ENCODE data around the gene FURIN. TPM values are rescaled to one million over a fixed set of nuclear protein-coding genes. Genes with fewer than 3 reads are reported as not detected.

FURIN gene
- total and polyA plus RNA-seq, 9 donors, result 16.3 to 39.5 (median 34.5) TPM

DNA sequence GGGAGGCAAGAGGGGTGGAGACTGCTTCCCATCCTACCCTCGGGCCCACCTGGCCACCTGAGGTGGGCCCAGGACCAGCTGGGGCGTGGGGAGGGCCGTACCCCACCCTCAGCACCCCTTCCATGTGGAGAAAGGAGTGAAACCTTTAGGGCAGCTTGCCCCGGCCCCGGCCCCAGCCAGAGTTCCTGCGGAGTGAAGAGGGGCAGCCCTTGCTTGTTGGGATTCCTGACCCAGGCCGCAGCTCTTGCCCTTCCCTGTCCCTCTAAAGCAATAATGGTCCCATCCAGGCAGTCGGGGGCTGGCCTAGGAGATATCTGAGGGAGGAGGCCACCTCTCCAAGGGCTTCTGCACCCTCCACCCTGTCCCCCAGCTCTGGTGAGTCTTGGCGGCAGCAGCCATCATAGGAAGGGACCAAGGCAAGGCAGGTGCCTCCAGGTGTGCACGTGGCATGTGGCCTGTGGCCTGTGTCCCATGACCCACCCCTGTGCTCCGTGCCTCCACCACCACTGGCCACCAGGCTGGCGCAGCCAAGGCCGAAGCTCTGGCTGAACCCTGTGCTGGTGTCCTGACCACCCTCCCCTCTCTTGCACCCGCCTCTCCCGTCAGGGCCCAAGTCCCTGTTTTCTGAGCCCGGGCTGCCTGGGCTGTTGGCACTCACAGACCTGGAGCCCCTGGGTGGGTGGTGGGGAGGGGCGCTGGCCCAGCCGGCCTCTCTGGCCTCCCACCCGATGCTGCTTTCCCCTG lies 13.8 kb downstream of the FURIN start:
- Histone ChIP-seq H3K36me3 (ENCODE audit: control insufficient read depth, insufficient read depth, low read length) (peaks cover 55% of the 10 kb centered on the region), H3K4me1 (ENCODE audit: control insufficient read depth, insufficient read depth, low read length) (peaks cover 33% of the 10 kb centered on the region), H3K27me3 (ENCODE audit: control insufficient read depth, insufficient read depth, low read length) (no peaks in the 10 kb centered on the region), H3K4me3 (ENCODE audit: low read length) (no peak overlapping the region), H3K9me3 (replicated peaks; ENCODE audit: control insufficient read depth, low read depth, low read length) (no peaks in the 10 kb centered on the region), H3K27ac (ENCODE audit: low read length) (no peak overlapping the region)
- WGBS (ENCODE audit: insufficient coverage), result 85% methylated on average over 5 of the region's 19 CpGs
- no peak for DNase-seq

DNA sequence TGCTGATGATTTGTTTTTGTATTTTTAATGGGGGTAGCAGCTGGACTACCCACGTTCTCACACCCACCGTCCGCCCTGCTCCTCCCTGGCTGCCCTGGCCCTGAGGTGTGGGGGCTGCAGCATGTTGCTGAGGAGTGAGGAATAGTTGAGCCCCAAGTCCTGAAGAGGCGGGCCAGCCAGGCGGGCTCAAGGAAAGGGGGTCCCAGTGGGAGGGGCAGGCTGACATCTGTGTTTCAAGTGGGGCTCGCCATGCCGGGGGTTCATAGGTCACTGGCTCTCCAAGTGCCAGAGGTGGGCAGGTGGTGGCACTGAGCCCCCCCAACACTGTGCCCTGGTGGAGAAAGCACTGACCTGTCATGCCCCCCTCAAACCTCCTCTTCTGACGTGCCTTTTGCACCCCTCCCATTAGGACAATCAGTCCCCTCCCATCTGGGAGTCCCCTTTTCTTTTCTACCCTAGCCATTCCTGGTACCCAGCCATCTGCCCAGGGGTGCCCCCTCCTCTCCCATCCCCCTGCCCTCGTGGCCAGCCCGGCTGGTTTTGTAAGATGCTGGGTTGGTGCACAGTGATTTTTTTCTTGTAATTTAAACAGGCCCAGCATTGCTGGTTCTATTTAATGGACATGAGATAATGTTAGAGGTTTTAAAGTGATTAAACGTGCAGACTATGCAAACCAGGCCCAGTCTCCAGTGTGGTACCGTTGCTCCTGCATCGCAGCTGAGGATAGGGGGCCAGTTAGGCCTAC lies 14.6 kb downstream of the FURIN start:
- DNase-seq, result no peak
- H3K36me3 ChIP-seq (ENCODE audit: control insufficient read depth, insufficient read depth, low read length), result peaks cover 55% of the 10 kb centered on the region
- 72% methylated on average over 9 of the region's 13 CpGs for WGBS (ENCODE audit: insufficient coverage)

GRCh38 chr15:90883526-90883975 lies 15.2 kb downstream of the FURIN start:
- peak; percentile 58 for DNase-seq
- Histone ChIP-seq H3K9me3 (replicated peaks; ENCODE audit: control insufficient read depth, low read depth, low read length) (no peaks in the 10 kb centered on the region), H3K27ac (ENCODE audit: low read length) (peak overlapping the region; percentile 96), H3K4me3 (ENCODE audit: low read length) (peak overlapping the region; percentile 63), H3K36me3 (ENCODE audit: control insufficient read depth, insufficient read depth, low read length) (peaks cover 53% of the 10 kb centered on the region), H3K27me3 (ENCODE audit: control insufficient read depth, insufficient read depth, low read length) (no peaks in the 10 kb centered on the region), H3K4me1 (ENCODE audit: control insufficient read depth, insufficient read depth, low read length) (peaks cover 33% of the 10 kb centered on the region)
- WGBS (ENCODE audit: insufficient coverage), result 0% methylated on average over 1 of the region's 7 CpGs

More for the DNA sequence above, 14.6 kb downstream of the FURIN start:
- Histone ChIP-seq H3K9me3 (replicated peaks; ENCODE audit: control insufficient read depth, low read depth, low read length) (no peaks in the 10 kb centered on the region), H3K27ac (ENCODE audit: low read length) (peak overlapping the region; percentile 96), H3K4me3 (ENCODE audit: low read length) (no peak overlapping the region), H3K4me1 (ENCODE audit: control insufficient read depth, insufficient read depth, low read length) (peaks cover 33% of the 10 kb centered on the region), H3K27me3 (ENCODE audit: control insufficient read depth, insufficient read depth, low read length) (no peaks in the 10 kb centered on the region)

DNA sequence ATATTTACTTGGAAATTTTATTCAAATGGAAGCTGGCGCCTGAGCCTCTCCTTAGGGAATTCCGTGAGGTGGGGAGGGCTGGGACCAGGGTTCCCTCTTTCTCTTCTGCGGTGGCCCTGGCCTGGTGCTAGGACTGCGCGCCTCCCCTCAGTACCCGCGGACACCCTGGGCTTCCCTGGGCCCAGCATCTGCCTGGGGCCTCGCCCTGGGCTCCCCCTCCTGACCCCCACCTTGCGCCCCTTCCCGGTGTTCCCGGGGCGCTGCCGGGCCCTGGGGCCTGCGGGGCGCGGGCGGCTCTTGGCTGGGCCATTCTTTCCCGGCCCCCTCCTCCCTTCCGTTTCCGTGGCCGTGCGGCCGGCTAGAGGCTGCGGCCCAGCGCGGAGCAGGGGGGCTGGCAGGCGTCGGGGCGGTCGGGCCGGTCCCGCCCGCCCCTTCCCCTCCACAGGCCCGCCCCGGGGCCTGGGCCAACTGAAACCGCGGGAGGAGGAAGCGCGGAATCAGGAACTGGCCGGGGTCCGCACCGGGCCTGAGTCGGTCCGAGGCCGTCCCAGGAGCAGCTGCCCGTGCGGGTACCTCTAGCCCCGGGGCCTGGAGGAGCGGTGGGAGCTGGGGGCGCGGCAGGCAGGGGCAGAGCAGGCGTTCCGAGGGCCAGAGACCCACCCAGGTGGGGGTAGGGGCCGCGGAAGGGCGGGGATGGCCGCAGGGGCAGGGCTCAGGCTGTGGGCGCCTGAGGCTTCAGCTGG lies 15.8 kb downstream of the FURIN start, which contains the start of gene FES:
TSS of gene FES (plus strand) at position 529 of the 743 bp plus-strand sequence. CDS start 542 bp downstream, outside the sequence.
- peak within 1 kb of the TSS; percentile 96 for H3K27ac ChIP-seq (ENCODE audit: low read length)
- no peaks in the 10 kb centered on the region for H3K9me3 ChIP-seq (replicated peaks; ENCODE audit: control insufficient read depth, low read depth, low read length)
- H3K36me3 ChIP-seq (ENCODE audit: control insufficient read depth, insufficient read depth, low read length), result peaks cover 47% of the 10 kb centered on the region
- H3K4me1 ChIP-seq (ENCODE audit: control insufficient read depth, insufficient read depth, low read length), result peaks cover 33% of the 10 kb centered on the region
- 1% methylated on average over 48 of the region's 58 CpGs for WGBS (ENCODE audit: insufficient coverage)
- H3K4me3 ChIP-seq (ENCODE audit: low read length), result peak within 1 kb of the TSS; percentile 63
- no peaks in the 10 kb centered on the region for H3K27me3 ChIP-seq (ENCODE audit: control insufficient read depth, insufficient read depth, low read length)
- DNase-seq, result peak; percentile 93

- Histone ChIP-seq H3K36me3 (ENCODE audit: control insufficient read depth, insufficient read depth, low read length) (peaks cover 45% of the 10 kb centered on the region), H3K9me3 (replicated peaks; ENCODE audit: control insufficient read depth, low read depth, low read length) (no peaks in the 10 kb centered on the region), H3K27me3 (ENCODE audit: control insufficient read depth, insufficient read depth, low read length) (no peaks in the 10 kb centered on the region), H3K27ac (ENCODE audit: low read length) (peak overlapping the region; percentile 96), H3K4me1 (ENCODE audit: control insufficient read depth, insufficient read depth, low read length) (peaks cover 33% of the 10 kb centered on the region), H3K4me3 (ENCODE audit: low read length) (peak overlapping the region; percentile 63)
- DNase-seq, result no peak
- WGBS (ENCODE audit: insufficient coverage), result 14% methylated on average over 16 of the region's 16 CpGs
Observed at GRCh38 chr15:90884719-90885431, 16.5 kb downstream of the FURIN start.

DNA sequence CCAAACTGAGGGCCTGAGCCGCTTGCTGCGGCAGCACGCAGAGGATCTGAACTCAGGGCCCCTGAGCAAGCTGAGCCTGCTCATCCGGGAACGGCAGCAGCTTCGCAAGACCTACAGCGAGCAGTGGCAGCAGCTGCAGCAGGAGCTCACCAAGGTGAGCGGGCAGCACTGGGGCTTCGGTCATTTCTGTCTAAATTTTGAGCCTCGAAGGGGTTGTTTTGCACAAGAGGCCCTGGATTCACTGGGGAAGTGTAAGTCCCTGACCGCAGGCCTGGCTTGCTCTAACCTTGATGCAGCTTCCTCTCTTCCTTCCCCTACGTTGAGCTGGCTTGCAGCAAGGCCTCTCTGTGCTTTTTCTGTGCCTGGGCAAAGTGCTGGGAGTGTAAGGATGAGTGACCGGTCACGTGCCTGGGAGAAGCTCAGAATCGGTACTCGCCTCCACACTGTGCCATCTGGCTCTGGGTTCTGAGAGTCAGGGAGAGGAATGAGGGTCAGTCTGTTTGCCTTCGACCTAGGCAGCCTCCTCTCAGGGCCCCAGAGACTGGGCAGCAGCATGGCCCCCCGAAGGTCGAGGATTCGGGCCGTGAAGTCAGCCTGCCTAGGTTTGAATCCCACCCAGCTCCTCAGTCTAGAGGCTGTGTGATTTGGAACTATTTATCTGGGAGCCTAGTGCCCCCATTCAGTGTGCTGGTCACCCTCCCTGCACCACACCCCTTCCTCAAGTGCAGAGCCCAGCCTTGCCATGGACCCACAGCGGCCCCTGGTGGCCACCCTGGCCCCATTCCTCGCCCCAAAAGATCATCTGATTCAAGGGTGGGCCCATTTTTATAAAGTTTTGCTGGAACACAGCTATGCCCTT lies 17.3 kb downstream of the FURIN start:
- WGBS (ENCODE audit: insufficient coverage), result 41% methylated on average over 11 of the region's 23 CpGs
- Histone ChIP-seq H3K4me3 (ENCODE audit: low read length) (peak overlapping the region; percentile 63), H3K27ac (ENCODE audit: low read length) (peak overlapping the region; percentile 96), H3K36me3 (ENCODE audit: control insufficient read depth, insufficient read depth, low read length) (peaks cover 45% of the 10 kb centered on the region), H3K4me1 (ENCODE audit: control insufficient read depth, insufficient read depth, low read length) (peaks cover 33% of the 10 kb centered on the region), H3K9me3 (replicated peaks; ENCODE audit: control insufficient read depth, low read depth, low read length) (no peaks in the 10 kb centered on the region), H3K27me3 (ENCODE audit: control insufficient read depth, insufficient read depth, low read length) (no peaks in the 10 kb centered on the region)
- peak; percentile 82 for DNase-seq

- peaks cover 33% of the 10 kb centered on the region for H3K4me1 ChIP-seq (ENCODE audit: control insufficient read depth, insufficient read depth, low read length)
- no peaks in the 10 kb centered on the region for H3K9me3 ChIP-seq (replicated peaks; ENCODE audit: control insufficient read depth, low read depth, low read length)
- no peaks in the 10 kb centered on the region for H3K27me3 ChIP-seq (ENCODE audit: control insufficient read depth, insufficient read depth, low read length)
- H3K27ac ChIP-seq (ENCODE audit: low read length), result no peak overlapping the region
- no CpG with 5 or more reads among the region's 5 CpGs for WGBS (ENCODE audit: insufficient coverage)
- peaks cover 45% of the 10 kb centered on the region for H3K36me3 ChIP-seq (ENCODE audit: control insufficient read depth, insufficient read depth, low read length)
- DNase-seq, result no peak
- H3K4me3 ChIP-seq (ENCODE audit: low read length), result no peak overlapping the region
Observed at GRCh38 chr15:90886291-90886614, 17.9 kb downstream of the FURIN start.

GRCh38 chr15:90887037-90887481 lies 18.7 kb downstream of the FURIN start:
- no peaks in the 10 kb centered on the region for H3K27me3 ChIP-seq (ENCODE audit: control insufficient read depth, insufficient read depth, low read length)
- H3K4me3 ChIP-seq (ENCODE audit: low read length), result no peak overlapping the region
- no peak for DNase-seq
- peaks cover 33% of the 10 kb centered on the region for H3K4me1 ChIP-seq (ENCODE audit: control insufficient read depth, insufficient read depth, low read length)
- 90% methylated on average over 10 of the region's 13 CpGs for WGBS (ENCODE audit: insufficient coverage)
- H3K27ac ChIP-seq (ENCODE audit: low read length), result no peak overlapping the region
- H3K36me3 ChIP-seq (ENCODE audit: control insufficient read depth, insufficient read depth, low read length), result peaks cover 46% of the 10 kb centered on the region
- H3K9me3 ChIP-seq (replicated peaks; ENCODE audit: control insufficient read depth, low read depth, low read length), result no peaks in the 10 kb centered on the region

GRCh38 chr15:90889313-90889730 lies 20.9 kb downstream of the FURIN start:
- H3K36me3 ChIP-seq (ENCODE audit: control insufficient read depth, insufficient read depth, low read length), result peaks cover 66% of the 10 kb centered on the region
- no peak overlapping the region for H3K27ac ChIP-seq (ENCODE audit: low read length)
- WGBS (ENCODE audit: insufficient coverage), result 82% methylated on average over 18 of the region's 18 CpGs
- H3K27me3 ChIP-seq (ENCODE audit: control insufficient read depth, insufficient read depth, low read length), result no peaks in the 10 kb centered on the region
- no peak overlapping the region for H3K4me3 ChIP-seq (ENCODE audit: low read length)
- H3K4me1 ChIP-seq (ENCODE audit: control insufficient read depth, insufficient read depth, low read length), result peaks cover 21% of the 10 kb centered on the region
- H3K9me3 ChIP-seq (replicated peaks; ENCODE audit: control insufficient read depth, low read depth, low read length), result no peaks in the 10 kb centered on the region
- DNase-seq, result no peak
